Ishikawa (cell line): Measurements from ENCODE around the gene RTKN.

Source experiments
- EGR1 ChIP-seq: IDR thresholded peaks from 2 replicates; pipeline ENCODE4 v1.6.1; 2012
- EP300 ChIP-seq: IDR thresholded peaks from 2 replicates; pipeline ENCODE4 v1.6.1; 2012; ENCODE audit warnings: borderline replicate concordance
- FOXM1 ChIP-seq: IDR thresholded peaks from 2 replicates; pipeline ENCODE4 v1.6.1; 2012; ENCODE audit warnings: low read depth, borderline replicate concordance
- MAX ChIP-seq: IDR thresholded peaks from 2 replicates; pipeline ENCODE4 v1.6.1; 2012
- RAD21 ChIP-seq: IDR thresholded peaks from 2 replicates; pipeline ENCODE4 v1.6.1; 2012; ENCODE audit warnings: low read depth
- REST ChIP-seq: IDR thresholded peaks from 2 replicates; pipeline ENCODE4 v1.6.1; 2012; ENCODE audit warnings: low read depth, mild to moderate bottlenecking
- TAF1 ChIP-seq: IDR thresholded peaks from 2 replicates; pipeline ENCODE4 v1.6.1; 2012; ENCODE audit warnings: low read depth, mild to moderate bottlenecking
- USF1 ChIP-seq: IDR thresholded peaks from 2 replicates; pipeline ENCODE4 v1.6.1; 2012
- YY1 ChIP-seq: IDR thresholded peaks from 2 replicates; pipeline ENCODE4 v1.6.1; 2012; ENCODE audit warnings: low read depth

- TF ChIP-seq RAD21 (no peak), USF1 (no peak), MAX (no peak), EP300 (no peak), REST (no peak), FOXM1 (no peak; the same call in 1 of the 2 replicates), EGR1 (no peak), YY1 (peak; percentile 87), TAF1 (no peak; the same call in 1 of the 2 replicates)
Observed at GRCh38 chr2:74458132-74458937, 16.6 kb upstream of the RTKN start, which contains the start of gene WBP1.
